ENCODE results near the gene POLE.

DNA sequence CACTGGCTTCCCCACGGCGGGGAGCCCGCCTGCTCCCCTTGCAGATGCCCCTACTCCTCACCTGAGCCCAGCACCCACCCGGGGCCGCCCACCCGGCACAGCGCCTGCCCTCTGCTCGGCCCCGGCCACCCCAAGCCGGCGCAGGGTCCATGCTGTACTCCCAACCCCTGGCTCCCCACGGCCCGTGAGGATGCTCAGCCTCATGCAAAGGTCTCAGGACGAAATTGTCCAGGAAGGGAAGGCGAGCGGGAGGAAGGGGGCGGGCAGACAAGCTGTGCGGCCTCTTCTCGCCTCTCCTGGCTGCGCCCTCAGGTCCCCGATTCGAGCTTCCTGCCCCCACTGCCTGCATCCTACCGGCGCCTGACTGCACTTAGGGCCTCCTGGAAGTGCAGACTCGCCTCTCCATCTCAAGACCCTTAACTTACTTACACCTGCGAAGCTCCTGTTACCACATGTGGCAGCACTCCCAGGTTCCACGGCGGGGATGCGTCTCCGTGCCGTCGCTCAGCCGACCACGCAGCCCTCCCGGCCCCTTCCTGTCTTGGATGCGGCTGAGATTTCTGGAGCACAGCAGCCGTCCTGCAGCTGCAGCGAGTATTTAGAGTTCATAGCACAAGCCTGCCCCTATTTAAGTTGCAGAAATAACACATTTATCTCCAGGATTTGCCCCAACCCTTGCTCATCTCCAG is 94.7 kb downstream of the POLE start:
- TF ChIP-seq, protein P1, sequence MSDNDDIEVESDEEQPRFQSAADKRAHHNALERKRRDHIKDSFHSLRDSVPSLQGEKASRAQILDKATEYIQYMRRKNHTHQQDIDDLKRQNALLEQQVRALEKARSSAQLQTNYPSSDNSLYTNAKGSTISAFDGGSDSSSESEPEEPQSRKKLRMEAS (IDR thresholded peaks at IDR 0.05; ENCODE audit: low read depth), result no peak
- TF ChIP-seq, protein P2, sequence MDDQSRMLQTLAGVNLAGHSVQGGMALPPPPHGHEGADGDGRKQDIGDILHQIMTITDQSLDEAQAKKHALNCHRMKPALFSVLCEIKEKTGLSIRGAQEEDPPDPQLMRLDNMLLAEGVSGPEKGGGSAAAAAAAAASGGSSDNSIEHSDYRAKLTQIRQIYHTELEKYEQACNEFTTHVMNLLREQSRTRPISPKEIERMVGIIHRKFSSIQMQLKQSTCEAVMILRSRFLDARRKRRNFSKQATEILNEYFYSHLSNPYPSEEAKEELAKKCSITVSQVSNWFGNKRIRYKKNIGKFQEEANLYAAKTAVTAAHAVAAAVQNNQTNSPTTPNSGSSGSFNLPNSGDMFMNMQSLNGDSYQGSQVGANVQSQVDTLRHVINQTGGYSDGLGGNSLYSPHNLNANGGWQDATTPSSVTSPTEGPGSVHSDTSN (IDR thresholded peaks at IDR 0.05), result no peak
- TF ChIP-seq, protein P3, sequence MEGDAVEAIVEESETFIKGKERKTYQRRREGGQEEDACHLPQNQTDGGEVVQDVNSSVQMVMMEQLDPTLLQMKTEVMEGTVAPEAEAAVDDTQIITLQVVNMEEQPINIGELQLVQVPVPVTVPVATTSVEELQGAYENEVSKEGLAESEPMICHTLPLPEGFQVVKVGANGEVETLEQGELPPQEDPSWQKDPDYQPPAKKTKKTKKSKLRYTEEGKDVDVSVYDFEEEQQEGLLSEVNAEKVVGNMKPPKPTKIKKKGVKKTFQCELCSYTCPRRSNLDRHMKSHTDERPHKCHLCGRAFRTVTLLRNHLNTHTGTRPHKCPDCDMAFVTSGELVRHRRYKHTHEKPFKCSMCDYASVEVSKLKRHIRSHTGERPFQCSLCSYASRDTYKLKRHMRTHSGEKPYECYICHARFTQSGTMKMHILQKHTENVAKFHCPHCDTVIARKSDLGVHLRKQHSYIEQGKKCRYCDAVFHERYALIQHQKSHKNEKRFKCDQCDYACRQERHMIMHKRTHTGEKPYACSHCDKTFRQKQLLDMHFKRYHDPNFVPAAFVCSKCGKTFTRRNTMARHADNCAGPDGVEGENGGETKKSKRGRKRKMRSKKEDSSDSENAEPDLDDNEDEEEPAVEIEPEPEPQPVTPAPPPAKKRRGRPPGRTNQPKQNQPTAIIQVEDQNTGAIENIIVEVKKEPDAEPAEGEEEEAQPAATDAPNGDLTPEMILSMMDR (IDR thresholded peaks at IDR 0.05), result no peak
- TF ChIP-seq POLR2AphosphoS5 (IDR thresholded peaks at IDR 0.05; ENCODE audit: low read depth, low read length) (no peak), FOXJ3 (CRISPR knock-in tag; IDR thresholded peaks at IDR 0.05) (no peak), NFIC (IDR thresholded peaks at IDR 0.05; ENCODE audit: borderline replicate concordance) (no peak), TEAD4 (IDR thresholded peaks at IDR 0.05; ENCODE audit: borderline replicate concordance, insufficient read depth) (no peak), EP300 (IDR thresholded peaks at IDR 0.05; ENCODE audit: borderline replicate concordance in 1 of 2, low read depth in 1 of 2, low read length in 1 of 2) (no peak), RAD21 (IDR thresholded peaks at IDR 0.05; ENCODE audit: low read length) (no peak)
- TF ChIP-seq, protein P4, sequence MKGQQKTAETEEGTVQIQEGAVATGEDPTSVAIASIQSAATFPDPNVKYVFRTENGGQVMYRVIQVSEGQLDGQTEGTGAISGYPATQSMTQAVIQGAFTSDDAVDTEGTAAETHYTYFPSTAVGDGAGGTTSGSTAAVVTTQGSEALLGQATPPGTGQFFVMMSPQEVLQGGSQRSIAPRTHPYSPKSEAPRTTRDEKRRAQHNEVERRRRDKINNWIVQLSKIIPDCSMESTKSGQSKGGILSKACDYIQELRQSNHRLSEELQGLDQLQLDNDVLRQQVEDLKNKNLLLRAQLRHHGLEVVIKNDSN (IDR thresholded peaks at IDR 0.05; ENCODE audit: borderline replicate concordance, low read depth), result no peak

Measured in SK-N-SH (cell line).